CD4-positive, alpha-beta T cell treated with Interleukin-1 beta for 1 hour (primary cell): ENCODE measurements around the gene MYO1E.
"Not testable (repeated sequence)": the region's sequence is repeated elsewhere in the genome, so short reads cannot be mapped to it uniquely, and the experiment has no call there.

ENCODE experiments used
- DNase-seq, 2 donors: peaks; one replicate each; pipeline ENCODE4 v3.0.0-alpha.2; 2020 to 2022

Gene MYO1E

GRCh38 chr15:59186501-59186900 is 186.2 kb downstream of the MYO1E start:
- DNase-seq: no peak

DNA sequence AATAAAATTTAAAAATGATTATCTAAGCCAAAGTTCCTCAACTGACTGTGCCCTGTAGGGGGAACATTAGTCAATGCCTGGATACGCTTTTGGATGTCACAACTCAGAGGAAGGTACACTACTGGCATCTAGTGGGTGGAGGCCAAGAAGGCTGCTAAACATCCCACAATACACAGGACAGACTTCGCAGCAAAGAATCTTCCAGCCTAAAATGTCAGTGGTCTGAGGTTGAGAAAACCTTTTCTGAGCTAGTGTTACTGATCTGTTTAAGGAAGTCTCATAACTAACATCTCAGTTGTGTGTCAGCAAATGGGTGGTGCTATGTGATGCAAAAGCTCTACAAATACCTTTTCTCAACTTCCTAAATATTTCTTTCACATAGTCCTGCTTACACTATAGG is 186.9 kb downstream of the MYO1E start:
- peak in 1 of 2 donors; percentile 25 for DNase-seq

- DNase-seq: no peak
Observed at GRCh38 chr15:59180945-59181600, 191.6 kb downstream of the MYO1E start.

DNA sequence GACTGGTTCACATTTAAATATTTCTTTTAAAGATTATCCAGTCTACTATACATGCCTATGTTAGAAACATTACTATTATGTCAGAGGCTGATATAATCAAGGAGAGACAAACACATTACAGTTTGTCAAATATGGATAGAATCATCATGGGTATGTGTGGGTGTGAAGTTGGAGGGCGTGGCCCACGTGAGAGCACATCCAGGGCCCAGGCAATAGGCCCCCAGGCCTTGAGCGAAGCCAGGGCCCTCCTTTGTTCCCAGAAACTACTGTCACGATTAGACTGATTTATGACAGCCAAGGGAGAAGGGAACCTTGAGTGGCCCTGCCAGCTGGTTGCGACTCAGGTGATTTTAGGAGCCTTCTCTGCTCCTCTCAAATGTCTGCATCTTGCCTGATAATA is 193.0 kb downstream of the MYO1E start:
- no peak for DNase-seq

GRCh38 chr15:59178151-59178695 is 194.4 kb downstream of the MYO1E start:
- no peak for DNase-seq

GRCh38 chr15:59177317-59177660 is 195.4 kb downstream of the MYO1E start:
- peak in 1 of 2 donors; percentile 15 for DNase-seq

DNA sequence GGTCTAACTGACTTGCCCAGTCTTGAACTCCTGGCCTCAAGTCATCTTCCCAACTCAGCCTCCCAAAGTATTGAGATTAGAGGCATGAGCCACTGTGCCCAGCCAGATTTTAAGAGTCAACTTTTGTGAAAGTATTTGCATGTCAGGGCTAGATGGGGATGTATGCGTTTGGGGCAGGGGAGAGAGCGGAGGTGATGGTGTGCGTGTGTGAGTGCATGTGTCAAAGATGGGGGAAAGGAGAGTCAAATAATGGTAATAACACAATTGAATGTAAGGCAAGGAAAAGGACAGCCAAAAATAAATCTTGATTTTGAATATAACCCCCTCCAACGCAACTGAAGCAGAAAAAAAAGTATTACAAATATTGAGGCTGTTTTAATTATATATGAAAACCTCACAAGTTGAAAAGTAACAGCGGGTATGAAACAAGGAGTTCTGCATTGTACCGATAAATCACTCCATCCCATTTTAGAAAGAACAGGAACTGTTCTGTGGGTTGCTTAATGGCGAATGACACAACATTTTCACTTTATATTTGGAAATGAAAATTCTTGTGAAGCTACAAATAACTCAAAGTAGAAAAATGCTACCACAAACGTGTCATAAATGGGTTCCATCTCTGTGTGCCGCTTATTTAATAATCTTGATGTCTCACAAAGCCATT is 195.9 kb downstream of the MYO1E start:
- no peak for DNase-seq

GRCh38 chr15:59174835-59175831 is 197.5 kb downstream of the MYO1E start:
- DNase-seq: peak; percentile 4 to 36

DNA sequence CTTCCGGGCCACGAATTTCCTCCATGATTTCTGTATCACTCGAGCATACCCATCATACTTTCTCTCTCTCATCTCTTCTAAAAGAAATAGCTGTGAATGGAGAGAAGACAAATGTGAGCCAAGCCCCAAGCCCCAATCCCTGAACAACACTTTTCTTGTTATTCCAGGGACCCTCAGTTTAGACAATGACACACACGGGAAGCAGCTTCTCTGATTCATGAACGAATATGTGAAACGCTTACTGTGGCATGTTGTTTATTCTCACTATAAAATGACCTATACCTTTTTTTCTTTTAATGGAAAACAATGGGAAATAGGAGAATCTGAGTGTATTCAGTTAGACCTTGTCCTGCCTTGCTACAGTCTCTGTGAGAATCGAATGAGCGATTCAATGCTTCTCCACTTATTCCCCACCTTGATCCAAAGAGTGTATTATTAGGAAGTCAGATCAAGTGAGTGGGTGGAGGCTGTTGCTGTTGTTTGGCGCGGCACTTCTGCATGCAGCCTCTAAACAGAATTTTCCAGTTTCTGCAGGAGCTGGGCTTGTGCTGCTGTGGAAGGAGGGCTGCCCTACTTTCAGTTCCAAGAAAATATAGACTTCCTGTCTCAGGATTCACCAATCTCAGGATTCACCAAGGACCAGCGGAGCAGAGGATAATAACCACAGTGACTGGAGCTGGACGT is 198.4 kb downstream of the MYO1E start:
- DNase-seq: no peak

GRCh38 chr15:59173194-59173593 is 199.5 kb downstream of the MYO1E start:
- no peak for DNase-seq

DNA sequence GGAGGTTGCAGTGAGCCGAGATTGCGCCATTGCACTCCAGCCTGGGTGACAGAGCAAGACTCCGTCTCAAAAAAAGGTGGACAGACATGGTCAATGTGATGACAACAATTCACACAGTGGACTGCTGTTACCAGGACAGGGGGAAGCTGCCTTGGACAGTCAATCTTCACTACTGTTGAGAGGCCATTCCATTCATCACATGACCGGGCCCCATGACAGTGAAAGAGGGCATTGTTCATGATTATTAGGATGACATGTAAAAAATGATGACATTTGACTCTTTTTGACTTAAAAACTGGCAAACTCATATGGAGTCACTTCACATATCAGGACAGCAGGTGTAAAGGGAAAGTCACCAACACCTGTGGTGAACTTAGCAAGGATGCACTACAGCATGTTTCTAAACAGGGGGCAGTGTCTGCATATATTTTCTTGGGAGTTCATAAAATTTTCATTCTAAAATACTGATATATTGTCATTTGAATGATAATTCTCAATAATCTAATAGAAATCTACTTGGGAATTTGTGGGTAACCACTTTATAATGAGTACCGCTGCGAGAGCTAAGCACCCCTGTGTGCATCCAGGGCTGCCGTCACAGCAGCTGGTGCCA is 200.3 kb downstream of the MYO1E start:
- DNase-seq: no peak

DNA sequence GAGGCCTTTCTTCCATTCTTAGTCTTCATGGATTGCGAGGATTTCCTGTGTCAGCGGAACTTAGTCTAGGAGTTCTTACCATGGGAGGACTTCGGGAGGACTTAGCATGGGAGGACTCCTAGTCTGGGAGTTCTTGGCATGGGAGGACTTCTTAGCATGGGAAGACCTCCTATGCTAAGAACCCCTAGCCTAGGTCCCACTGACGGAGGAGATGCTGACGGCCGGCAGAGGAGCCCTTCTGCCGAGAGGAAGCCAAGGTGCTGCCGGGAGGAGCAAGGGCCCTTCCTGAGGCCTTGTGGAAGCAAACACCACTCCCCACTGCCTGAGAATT is 201.6 kb downstream of the MYO1E start:
- no peak for DNase-seq

GRCh38 chr15:59170295-59171066 is 202.2 kb downstream of the MYO1E start:
- DNase-seq: no peak

DNA sequence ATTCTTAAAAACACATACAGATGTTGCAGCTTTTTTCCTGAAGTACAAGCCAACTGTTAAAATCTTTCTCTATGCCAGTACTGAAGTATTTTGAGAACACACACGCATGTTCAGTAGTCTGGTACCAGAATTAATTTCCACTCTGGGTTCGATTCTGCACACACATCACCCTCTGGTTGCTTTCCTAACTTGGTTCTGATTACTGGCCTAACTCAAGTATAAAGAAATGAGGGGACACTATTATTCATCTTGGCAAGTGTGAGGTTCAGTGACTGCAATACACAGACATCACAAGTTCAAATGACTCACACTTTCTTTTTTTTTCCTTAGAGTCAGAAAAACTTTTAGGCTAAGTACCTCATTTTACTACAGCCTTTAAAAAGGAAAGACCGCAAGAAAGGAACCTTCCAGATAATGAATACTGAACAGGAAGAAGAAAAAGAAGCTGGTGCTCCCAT is 203.4 kb downstream of the MYO1E start:
- no peak for DNase-seq

- no peak for DNase-seq
Observed at GRCh38 chr15:59168536-59168935, 204.1 kb downstream of the MYO1E start.

DNA sequence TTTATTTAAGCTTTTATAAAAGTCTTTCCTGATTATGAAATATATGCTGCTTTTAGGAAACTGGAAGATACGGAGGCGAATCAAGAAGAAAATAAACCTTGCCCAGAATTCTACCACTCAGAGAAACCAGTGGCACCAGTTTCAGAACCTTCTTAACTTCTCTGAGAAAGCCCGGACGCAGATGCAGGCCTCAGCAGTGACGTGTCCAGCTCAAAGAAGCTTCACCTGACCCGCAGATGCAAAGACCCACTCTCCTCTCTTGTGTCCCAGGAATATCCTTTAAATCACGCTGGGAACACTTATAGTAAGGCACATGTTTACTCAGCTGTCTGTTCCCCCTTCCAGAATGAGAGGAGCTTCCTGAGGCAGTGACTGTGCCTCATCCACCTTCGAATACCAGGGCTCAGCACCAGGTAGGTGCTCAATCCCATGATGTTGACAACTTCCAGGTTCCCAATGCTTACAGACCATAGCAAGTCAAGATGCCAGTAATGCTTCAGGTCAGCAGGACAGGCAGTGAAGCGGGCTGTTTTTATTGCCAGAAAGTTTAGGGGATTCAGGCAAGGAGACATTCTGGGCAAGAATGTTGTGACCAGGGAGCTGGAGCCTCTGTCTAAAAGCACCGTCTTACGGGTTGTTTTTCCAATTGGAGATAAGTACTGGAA is 205.9 kb downstream of the MYO1E start:
- no peak for DNase-seq

- no peak for DNase-seq
Observed at GRCh38 chr15:59166166-59166565, 206.5 kb downstream of the MYO1E start.

DNA sequence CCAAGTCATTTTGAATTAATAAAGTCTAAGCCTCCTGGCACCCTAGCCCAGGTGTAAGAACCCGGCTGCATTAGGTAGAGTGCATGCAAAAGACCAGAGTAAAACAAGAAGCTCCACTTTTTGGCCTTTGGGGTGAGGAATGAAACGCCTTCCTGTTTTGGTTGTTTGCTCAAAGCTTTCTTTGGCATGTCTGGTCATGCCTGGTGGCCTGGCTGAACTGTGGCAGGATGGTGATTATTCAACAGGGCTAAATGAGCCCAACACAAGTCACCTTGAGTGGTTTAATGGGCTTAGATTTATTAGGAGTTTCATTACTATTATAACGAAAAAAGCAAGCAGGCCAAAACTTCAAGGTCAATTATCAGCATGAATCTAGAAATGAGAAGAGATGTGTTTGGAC is 206.9 kb downstream of the MYO1E start:
- DNase-seq: no peak

GRCh38 chr15:59162080-59162479 is 210.6 kb downstream of the MYO1E start:
- DNase-seq: not testable (repeated sequence)

DNA sequence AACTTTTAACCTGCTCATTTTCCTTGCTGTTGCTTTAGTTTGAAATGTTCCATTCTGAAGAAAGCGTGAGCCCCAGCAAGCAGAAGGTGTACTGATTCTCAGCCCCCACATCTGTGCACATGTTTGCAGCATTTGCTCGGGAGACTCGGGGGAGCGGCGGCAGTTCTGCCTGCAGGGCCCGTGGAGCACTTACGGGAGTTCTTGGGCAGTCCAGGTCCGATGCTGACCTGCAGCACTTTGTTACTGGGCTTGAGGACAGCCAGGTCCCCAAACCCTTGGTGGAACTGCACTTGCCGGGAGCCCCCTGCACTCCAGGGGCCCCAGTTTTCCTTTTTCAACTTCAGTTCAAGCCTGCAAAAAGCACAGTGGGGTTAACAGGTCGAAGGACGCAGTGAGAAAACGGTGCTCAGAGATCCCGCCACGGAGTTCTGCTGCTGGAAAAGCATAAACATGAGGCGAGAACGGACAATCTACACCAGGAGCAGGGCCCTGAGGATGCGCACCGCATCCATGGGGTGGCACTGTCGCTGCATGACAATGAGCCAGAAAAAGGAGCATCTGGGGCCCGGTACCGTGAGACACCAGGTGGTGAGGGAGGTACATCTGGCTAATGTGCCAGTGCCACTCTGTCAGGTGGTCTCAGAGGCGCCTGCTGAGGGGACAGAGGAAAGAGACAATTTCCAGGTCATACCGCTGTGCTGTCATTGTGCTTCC is 211.6 kb downstream of the MYO1E start:
- DNase-seq: no peak
